ENCODE results near the gene LARGE2. TPM values are rescaled to one million over a fixed set of nuclear protein-coding genes. Genes with fewer than 3 reads are reported as not detected.
A peak's percentile ranks its signal among the peaks of the same experiment; 100 is the strongest.

LARGE2 gene
- total RNA-seq, 6 experiments from 2014 or later, result 0.43 to 3.5 (median 2.4) TPM

- no peaks in the 10 kb centered on the region for H3K4me1 ChIP-seq
- intact Hi-C loops (cut with DNase I), result no loop called here
- H3K36me3 ChIP-seq, result peaks cover 0 to 28% (median 6%) of the 10 kb centered on the region in 4 donors
- no peak for ATAC-seq
- no peaks in the 10 kb centered on the region for H3K9me3 ChIP-seq
- no peaks in the 10 kb centered on the region for H3K27me3 ChIP-seq
- no peak for TF ChIP-seq POLR2A (IDR thresholded peaks at IDR 0.05)
- TF ChIP-seq, protein P1, sequence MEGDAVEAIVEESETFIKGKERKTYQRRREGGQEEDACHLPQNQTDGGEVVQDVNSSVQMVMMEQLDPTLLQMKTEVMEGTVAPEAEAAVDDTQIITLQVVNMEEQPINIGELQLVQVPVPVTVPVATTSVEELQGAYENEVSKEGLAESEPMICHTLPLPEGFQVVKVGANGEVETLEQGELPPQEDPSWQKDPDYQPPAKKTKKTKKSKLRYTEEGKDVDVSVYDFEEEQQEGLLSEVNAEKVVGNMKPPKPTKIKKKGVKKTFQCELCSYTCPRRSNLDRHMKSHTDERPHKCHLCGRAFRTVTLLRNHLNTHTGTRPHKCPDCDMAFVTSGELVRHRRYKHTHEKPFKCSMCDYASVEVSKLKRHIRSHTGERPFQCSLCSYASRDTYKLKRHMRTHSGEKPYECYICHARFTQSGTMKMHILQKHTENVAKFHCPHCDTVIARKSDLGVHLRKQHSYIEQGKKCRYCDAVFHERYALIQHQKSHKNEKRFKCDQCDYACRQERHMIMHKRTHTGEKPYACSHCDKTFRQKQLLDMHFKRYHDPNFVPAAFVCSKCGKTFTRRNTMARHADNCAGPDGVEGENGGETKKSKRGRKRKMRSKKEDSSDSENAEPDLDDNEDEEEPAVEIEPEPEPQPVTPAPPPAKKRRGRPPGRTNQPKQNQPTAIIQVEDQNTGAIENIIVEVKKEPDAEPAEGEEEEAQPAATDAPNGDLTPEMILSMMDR (IDR thresholded peaks at IDR 0.05), result no peak
- no peak overlapping the region for H3K4me3 ChIP-seq
- no peak for DNase-seq
- 83% methylated on average over 1 of the region's 3 CpGs for WGBS (ENCODE audit: insufficient coverage, low coverage, low lambda C conversion rate, missing lambda C conversion rate)
- H3K27ac ChIP-seq, result no peak overlapping the region
Measured at GRCh38 chr11:45948356-45948755, 25.9 kb downstream of the LARGE2 start.

DNA sequence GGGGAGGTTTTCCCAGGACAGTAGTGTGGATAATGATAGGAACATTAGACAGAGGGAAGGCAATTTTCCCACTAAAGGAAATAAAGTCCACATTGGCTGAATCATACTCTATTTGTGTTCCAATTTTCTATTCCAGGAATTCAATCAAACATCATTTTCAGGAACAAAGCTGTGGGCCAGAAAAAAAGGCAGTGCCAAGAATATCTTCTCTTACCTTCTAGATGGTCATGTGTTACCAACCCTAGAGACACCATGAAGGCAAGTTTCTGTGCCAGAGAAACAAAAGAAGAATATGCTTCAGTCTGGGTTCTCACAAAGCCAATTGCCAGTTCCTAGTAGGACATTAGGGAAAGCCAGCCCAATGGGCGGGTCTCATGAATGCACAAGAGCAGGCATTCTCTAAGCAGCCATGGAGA is 27.5 kb downstream of the LARGE2 start:
- WGBS (ENCODE audit: insufficient coverage, low coverage, low lambda C conversion rate, missing lambda C conversion rate), result 100% methylated on average over 1 of the region's 1 CpG
- Histone ChIP-seq H3K27me3 (no peaks in the 10 kb centered on the region), H3K36me3 (peaks cover 0 to 28% (median 6%) of the 10 kb centered on the region in 4 donors), H3K27ac (no peak overlapping the region), H3K9me3 (no peaks in the 10 kb centered on the region), H3K4me3 (no peak overlapping the region), H3K4me1 (no peaks in the 10 kb centered on the region)
- no peak for TF ChIP-seq POLR2A (IDR thresholded peaks at IDR 0.05)
- TF ChIP-seq, protein P1 (IDR thresholded peaks at IDR 0.05), result no peak
- DNase-seq, result no peak
- intact Hi-C loops (cut with DNase I), result no loop called here
- peak; percentile 46 to 92 (median 54) for ATAC-seq

DNA sequence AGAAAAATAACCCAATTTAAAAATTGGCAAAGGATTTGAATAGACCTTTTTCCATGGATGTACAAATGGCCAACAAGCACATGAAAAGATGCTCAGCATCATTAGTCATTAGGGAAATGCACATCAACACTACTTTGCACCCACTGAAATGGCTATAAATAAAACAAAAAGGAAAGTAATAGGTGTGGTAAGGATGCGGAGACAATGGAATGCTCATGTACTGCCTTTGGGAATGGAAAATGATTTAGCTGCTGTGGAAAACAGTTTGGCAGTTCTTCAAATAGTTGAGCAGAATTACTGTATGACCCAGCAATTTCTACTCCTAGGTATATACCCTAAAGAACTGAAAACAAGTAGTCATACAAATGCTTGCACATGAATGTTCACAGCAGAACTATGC is 37.4 kb downstream of the LARGE2 start:
- peak overlapping the region in 1 of 3 donors; percentile 4 for H3K27ac ChIP-seq
- no peaks in the 10 kb centered on the region for H3K27me3 ChIP-seq
- WGBS (ENCODE audit: insufficient coverage, low coverage, low lambda C conversion rate, missing lambda C conversion rate), result 100% methylated on average over 1 of the region's 1 CpG
- no peaks in the 10 kb centered on the region for H3K9me3 ChIP-seq
- H3K4me3 ChIP-seq, result no peak overlapping the region
- intact Hi-C loops (cut with DNase I), result no loop called here
- peaks cover 0 to 6% (median 0%) of the 10 kb centered on the region in 4 donors for H3K36me3 ChIP-seq
- DNase-seq, result no peak
- no peak for ATAC-seq
- H3K4me1 ChIP-seq, result peaks cover 0 to 12% (median 2%) of the 10 kb centered on the region in 4 donors
- TF ChIP-seq, protein P1 (IDR thresholded peaks at IDR 0.05), result no peak
- TF ChIP-seq POLR2A (IDR thresholded peaks at IDR 0.05), result no peak

DNA sequence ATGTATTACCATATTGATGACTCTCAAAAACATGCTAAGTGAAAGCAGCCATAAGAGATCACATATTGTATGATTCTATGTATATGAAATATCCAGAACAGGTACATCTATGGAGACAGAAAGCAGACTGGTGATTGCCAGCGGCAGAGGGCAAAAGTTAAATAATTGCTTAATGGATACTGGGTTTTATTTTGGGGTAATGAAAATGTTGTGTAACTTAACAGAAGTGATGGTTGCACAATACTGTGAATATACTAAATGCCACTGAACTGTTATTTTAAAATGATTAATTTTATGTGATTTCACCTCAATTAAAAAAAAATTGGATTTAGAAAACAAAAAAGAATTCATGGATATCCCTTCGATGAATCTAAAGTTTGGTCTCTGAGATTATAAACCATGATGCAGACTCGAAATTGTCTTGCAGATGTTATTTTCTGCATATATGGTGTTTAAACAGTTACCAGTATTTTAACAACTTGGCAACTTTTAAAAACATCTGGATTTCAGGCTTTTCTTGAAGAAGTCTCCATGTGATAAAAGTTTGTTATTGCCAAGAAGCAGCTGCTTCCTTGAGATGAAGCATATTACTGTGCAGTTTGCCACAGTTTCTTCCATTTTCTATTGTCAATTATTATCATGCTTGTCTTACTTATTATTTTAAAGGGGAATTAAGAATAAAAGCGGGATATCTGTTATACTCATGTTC is 38.1 kb downstream of the LARGE2 start:
- peaks cover 0 to 6% (median 0%) of the 10 kb centered on the region in 4 donors for H3K36me3 ChIP-seq
- H3K4me3 ChIP-seq, result no peak overlapping the region
- 38% methylated on average over 4 of the region's 4 CpGs for WGBS (ENCODE audit: insufficient coverage, low coverage, low lambda C conversion rate, missing lambda C conversion rate)
- H3K4me1 ChIP-seq, result peaks cover 0 to 12% (median 2%) of the 10 kb centered on the region in 4 donors
- H3K27ac ChIP-seq, result peak overlapping the region in 2 of 3 donors; percentile 27 to 35
- no peaks in the 10 kb centered on the region for H3K9me3 ChIP-seq
- DNase-seq (no peak), ATAC-seq (peak; percentile 68 to 85 (median 76))
- TF ChIP-seq POLR2A (IDR thresholded peaks at IDR 0.05), result no peak
- intact Hi-C loops (cut with DNase I), result no loop called here
- H3K27me3 ChIP-seq, result no peaks in the 10 kb centered on the region

- TF ChIP-seq, protein P1 (IDR thresholded peaks at IDR 0.05), result no peak
- TF ChIP-seq POLR2A (IDR thresholded peaks at IDR 0.05), result no peak
- Histone ChIP-seq H3K9me3 (no peaks in the 10 kb centered on the region), H3K4me1 (peaks cover 0 to 12% (median 2%) of the 10 kb centered on the region in 4 donors), H3K4me3 (no peak overlapping the region), H3K36me3 (peaks cover 0 to 6% (median 2%) of the 10 kb centered on the region in 4 donors), H3K27ac (no peak overlapping the region), H3K27me3 (no peaks in the 10 kb centered on the region)
- intact Hi-C loops (cut with DNase I), result no loop called here
- 75% methylated on average over 7 of the region's 7 CpGs for WGBS (ENCODE audit: insufficient coverage, low coverage, low lambda C conversion rate, missing lambda C conversion rate)
- DNase-seq (no peak), ATAC-seq (no peak)
Measured at GRCh38 chr11:45961751-45962240, 39.3 kb downstream of the LARGE2 start.

Measured in right lobe of liver (tissue), 6 donors.